ENCODE measurements around the gene NINL.
"Not testable (repeated sequence)": the region's sequence is repeated elsewhere in the genome, so short reads cannot be mapped to it uniquely, and the experiment has no call there.

Gene NINL

GRCh38 chr20:25485872-25486271, 99.5 kb downstream of the NINL start:
- DNase-seq (ENCODE audit: low spot score), result no peak

DNA sequence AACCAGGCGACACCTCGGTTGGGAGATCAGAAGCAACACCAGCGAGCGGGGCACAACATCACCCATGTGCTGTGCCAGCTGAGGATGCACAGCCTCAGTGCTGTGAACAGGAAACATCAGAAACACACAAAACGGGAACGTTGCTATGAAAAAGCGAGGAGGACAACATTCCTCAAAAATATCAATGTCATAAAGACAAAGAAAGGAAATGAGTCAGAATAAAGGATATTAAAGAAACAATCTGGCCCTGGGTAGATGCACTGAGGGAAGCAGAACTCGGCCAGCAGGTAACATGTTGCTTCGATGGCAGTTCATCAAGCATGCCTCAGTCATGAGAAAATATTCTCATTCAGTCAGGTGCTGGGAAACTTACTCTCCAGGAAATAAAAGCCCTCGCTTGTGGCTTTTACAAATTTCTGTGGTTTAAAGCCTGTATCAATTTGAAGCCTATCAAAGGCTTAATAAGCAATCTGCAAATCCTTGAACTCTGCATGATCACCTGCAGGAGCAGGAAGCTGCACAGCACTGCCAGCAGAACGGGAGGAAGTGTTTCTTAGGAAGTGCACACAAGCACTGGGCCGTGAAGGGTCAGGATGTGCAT, 100.3 kb downstream of the NINL start:
- DNase-seq (ENCODE audit: low spot score), result no peak

GRCh38 chr20:25484224-25484846, 101.0 kb downstream of the NINL start:
- no peak for DNase-seq (ENCODE audit: low spot score)

DNA sequence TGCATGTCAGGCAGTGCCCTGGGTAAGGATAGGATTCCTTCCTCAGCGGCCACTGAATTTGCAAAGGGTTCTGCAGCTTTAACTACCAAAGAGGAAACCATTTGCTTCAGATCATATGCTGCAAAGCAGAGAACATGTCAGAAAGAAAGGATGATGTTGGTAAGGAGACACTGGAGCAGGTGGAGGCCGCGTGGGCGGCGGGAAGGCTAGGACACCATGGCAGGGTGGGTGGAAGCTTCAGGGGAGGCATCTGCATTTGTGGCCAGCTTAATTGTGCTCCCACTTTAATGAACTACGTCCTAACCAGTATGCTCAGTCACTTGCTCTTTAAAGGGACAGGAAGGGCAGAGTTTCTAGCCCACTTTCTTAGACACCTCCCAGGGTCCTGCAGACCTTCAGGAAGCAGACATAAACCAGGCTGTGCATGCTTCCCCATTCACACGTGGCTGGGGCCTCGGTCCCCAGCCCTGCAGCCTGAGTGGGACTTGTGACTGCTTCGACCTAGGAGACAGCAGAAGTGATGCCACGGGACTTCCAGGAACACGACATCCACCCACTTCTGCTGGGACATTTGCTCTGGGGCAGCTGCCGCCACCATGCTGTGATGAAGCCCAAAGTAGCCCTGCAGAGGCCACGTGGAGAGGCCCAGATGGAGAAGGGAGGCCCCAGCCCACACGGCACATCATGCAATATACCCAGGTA, 101.7 kb downstream of the NINL start:
- DNase-seq (ENCODE audit: low spot score), result no peak

- DNase-seq (ENCODE audit: low spot score), result no peak
These were observed 103.4 kb downstream of the NINL start for GRCh38 chr20:25481918-25482253.

DNA sequence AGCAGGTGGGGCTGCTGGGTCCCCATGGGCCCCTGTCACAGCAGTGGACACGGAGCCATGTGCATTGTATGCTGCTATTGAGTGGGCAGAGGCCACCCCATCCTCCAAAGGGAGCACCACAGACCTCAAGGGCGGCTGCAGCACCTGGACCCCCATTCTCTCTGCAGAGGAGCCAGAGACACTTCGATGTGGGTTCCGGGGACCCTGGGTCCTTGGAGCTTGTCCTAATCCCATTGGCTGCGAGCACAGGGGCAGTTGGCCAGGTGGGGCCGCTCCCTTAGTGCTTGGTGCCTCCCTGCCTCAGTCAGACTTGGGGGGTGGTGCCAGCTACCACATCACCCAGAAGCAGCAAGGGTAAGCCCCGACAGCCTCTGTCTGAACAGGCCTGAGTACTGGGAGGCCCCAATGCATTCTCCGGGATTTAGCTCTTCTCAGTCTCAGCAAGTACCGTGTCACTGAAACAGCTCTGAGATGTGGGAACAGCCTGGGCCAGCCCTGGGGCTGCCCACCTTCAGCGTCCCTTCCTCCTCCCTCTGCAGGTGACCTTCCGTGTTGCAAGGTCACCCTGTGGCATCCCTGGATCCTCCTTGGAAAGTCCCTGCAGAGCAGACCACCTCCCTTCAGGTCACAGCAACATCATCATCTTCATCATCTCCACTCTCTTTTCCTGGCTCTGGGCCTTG, 104.0 kb downstream of the NINL start:
- no peak for DNase-seq (ENCODE audit: low spot score)

- DNase-seq (ENCODE audit: low spot score), result no peak
These were observed 104.5 kb downstream of the NINL start for GRCh38 chr20:25480797-25481196.

GRCh38 chr20:25480156-25480555, 105.2 kb downstream of the NINL start:
- no peak for DNase-seq (ENCODE audit: low spot score)

GRCh38 chr20:25479638-25480037, 105.7 kb downstream of the NINL start:
- DNase-seq (ENCODE audit: low spot score), result no peak

DNA sequence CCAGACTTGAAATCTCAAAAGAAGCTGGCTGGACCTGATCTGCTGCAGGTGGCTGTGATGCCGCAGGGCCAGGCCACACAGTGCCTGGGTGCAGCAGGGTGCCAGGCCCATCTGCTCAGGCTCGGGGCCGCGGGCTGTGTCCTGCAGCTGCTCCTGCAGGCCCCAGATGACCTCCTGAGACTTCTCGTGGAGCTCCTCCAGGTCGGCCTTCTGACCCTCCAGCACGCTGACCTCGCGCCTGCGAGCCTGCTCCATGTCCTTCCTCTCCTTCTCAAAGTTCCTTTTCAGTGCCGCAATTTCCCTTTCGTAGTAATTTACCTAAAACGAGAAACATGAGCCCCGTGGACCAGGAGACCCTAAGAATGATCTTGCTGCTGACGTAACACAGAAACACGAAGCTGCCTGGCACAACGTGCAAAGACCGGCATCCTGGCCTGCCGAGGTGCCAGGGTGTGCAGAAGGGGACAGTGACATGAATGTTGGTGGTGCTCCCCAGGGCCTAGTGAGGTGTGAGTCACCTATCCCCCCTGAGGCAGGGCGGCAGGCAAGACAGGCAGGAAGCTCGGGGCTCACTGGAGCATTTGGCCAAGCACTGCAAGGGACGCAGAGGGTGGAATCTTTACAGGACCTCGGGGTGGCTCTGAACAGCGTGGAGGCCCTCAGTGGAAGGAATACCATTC, 106.3 kb downstream of the NINL start:
- DNase-seq (ENCODE audit: low spot score), result no peak

- no peak for DNase-seq (ENCODE audit: low spot score)
These were observed 108.1 kb downstream of the NINL start for GRCh38 chr20:25477014-25477882.

- DNase-seq (ENCODE audit: low spot score), result no peak
These were observed 109.0 kb downstream of the NINL start for GRCh38 chr20:25476106-25477013.

DNA sequence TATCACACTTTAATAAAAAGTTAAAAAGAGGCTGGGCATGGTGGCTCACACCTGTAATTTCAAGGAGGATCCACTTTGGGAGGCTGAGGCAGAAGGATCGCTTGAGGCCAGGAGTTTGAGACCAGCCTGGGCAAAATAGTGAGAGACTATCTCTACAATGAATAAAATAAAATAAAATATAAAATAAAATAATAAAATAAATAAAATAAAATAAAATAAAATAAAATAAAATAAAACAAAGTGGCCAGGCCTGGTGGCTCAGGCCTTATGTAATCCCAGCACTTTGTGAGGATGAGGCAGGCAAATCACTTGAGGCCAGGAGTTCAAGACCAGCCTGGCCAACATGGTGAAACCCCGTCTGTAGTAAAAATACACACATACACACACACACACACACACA, 112.0 kb downstream of the NINL start:
- not testable (repeated sequence) for DNase-seq (ENCODE audit: low spot score)

DNA sequence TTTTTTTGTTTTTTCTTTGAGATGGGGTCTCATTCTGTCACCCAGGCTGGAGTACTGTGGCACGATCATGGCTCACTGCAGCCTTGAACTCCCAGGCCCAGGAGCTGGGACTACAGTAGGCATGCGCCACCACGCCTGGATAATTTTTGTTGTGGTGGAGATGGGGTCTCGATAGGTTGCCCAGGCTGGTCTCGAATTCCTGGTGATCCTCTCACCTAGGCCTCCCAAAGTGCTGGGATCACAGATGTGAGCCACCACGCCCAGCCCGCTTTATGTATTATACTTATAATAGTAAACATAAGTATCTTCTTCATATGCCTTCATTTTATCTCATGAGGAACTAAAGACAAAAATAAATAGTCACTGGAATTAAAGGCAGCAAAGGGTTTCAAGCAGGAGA, 114.3 kb downstream of the NINL start:
- no peak for DNase-seq (ENCODE audit: low spot score)

DNA sequence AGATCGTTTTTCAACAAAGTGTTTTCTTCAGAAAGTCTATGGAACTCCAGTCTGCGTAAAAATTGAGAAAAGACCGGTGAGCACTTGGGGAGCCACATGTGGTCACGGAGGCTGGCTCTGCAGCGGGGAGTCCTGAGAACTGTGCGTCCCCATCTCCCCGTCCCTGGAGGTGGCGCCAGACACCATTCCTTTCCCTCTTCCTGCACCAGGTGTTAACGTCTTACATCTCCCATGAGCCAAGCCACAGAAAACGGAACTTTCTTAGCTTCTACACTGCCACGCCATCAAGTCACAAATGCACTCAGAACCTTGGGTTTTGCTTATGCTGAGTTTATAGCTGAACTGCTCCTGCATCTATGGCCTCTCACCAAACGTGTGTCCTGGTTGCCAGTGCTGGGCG, 115.3 kb downstream of the NINL start:
- peak; percentile 39 for DNase-seq (ENCODE audit: low spot score)

DNA sequence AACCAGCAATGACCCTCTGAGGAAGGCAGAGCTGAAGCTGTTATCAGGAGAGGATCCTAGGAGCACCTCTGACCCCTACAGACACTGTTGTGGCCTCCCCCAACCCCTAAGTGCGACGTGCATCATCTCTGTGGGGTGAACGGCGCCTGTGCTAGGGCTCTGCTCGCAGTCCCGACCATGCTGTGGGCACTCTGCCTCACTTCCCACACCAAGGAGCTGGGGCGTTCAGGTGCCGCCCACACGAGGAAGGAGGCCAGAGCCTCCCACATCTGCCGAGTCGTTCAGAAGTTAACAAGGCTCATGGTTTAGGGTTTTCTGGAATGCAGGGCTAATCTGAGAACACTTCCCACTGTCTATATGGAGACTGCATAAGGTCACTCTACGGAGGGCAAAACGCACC, 115.8 kb downstream of the NINL start:
- no peak for DNase-seq (ENCODE audit: low spot score)

DNA sequence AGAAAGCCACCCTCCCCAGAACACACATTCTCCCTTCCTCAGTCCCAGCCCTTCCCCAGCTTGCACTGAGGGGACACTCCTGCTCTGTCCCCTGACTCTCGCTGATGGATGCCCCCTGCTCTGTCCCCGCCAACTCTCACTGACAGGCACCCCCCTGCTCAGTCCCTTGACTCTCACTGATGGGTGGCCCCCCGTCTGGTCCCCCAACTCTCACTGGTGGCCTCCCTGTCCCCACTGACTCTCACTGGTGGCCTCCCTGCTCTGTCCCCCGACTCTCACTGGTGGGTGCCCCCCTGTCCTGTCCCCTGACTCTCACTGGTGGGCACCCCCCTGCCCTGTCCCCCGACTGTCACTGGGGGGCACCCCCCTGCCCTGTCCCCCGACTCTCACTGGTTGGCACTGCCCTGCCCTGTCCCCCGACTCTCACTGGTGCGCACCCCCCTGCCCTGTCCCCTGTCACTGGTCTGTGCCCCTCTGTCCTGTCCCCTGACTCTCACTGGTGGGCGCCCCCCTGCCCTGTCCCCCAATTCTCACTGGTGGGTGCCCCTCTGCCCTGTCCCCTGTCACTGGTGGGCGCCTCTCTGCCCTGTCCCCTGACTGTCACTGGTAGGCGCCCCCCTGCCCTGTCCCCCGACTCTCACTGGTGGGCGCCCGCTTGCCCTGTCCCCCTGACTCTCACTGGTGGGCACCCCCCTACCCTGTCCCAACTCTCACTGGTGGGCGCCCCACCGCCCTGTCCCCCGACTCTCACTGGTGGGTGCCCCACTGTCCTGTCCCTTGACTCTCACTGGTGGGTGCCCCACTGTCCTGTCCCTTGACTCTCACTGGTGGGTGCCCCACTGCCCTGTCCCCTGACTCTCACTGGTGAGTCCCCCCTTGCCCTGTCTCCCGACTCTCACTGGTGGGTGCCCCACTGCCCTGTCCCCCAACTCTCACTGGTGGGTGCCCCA, 116.9 kb downstream of the NINL start:
- DNase-seq (ENCODE audit: low spot score), result no peak

- no peak for DNase-seq (ENCODE audit: low spot score)
These were observed 117.9 kb downstream of the NINL start for GRCh38 chr20:25467441-25467840.

- no peak for DNase-seq (ENCODE audit: low spot score)
These were observed 118.5 kb downstream of the NINL start for GRCh38 chr20:25466846-25467245.

All from SK-N-DZ (cell line).